Pancreas (tissue), 10 donors: Measurements from ENCODE around the gene STRN4. TPM values are rescaled to one million over a fixed set of nuclear protein-coding genes. Genes with fewer than 3 reads are reported as not detected.

Source experiments
- ATAC-seq, 4 donors: fragments of 200-7000 bp; cut with Tn5 transposase; one replicate each; pipeline versions ENCODE4 v1.8.0 to v1.9.1; 2020; ENCODE audit warnings: mild to moderate bottlenecking in 4 of 4, moderate library complexity in 4 of 4
- DNase-seq, 6 donors: peaks; one replicate each; pipeline ENCODE4 v3.0.0-alpha.2; 2020
- FAIRE-seq: peaks from 2 replicates; lab custom pipeline; 2012; peaks lifted over from hg19 to GRCh38; lab: Jason Lieb, UNC
- H3K27ac ChIP-seq, 4 donors: fragments of 200-600 bp; sonication (generic); 1 replicate in 3 of 4; 2 replicates in 1 of 4; pipeline versions ENCODE4 v1.5.0 to v1.8.0; 2020
- H3K27me3 ChIP-seq, 4 donors: fragments of 200-600 bp; one replicate each; pipeline ENCODE4 v1.8.0; 2021
- H3K36me3 ChIP-seq, 3 donors: fragments of 200-600 bp; sonication (generic) in 1 of 3; one replicate each; pipeline versions ENCODE4 v1.5.0 to v1.8.0; 2020 to 2021
- H3K4me1 ChIP-seq, 3 donors: fragments of 200-600 bp; one replicate each; pipeline ENCODE4 v1.8.0; 2021
- H3K4me3 ChIP-seq, 4 donors: fragments of 200-600 bp; sonication (generic) in 2 of 4; one replicate each; pipeline versions ENCODE4 v1.5.0 to v1.8.0; 2020 to 2021
- H3K9me3 ChIP-seq, 4 donors: fragments of 200-600 bp; one replicate each; pipeline ENCODE4 v1.8.0; 2021
- WGBS, 2 donors: extraction: QIAGEN DNeasy Blood & Tissue Kit; methylation state at CpG; one replicate each; pipeline ENCODE4 v1.1.7; 2013; 5-methylcytosine and 5-hydroxymethylcytosine counted together
- intact Hi-C, 3 donors: fragments of 100-400 bp; cut with DNase I; formaldehyde crosslinking; loops; one replicate each; pipeline versions ENCODE4 v1.11.1 to v1.14.2; 2022
- polyA plus RNA-seq, 2 donors: library from polyadenylated mRNA; stranded (reverse); fragments of 200-250 nt; gene quantifications; one replicate each; pipeline ENCODE4 v1.2.3, GENCODE V29; 2013
- total RNA-seq, 6 donors: library from RNA; stranded (reverse); fragmentation: NEBNext Ultra II Directional in 4 of 6; extraction: Animal tissue kit (Norgen Biotek cat#: 25700) in 4 of 6; gene quantifications; one replicate each; pipeline versions ENCODE4 v1.2.1 to v1.2.4, GENCODE V29; 2021 to 2023
- TF ChIP-seq, protein P1 (sequence below), 4 donors: fragments of 200-600 bp; sonication (generic) in 3 of 4; IDR thresholded peaks; one replicate each; pipeline versions ENCODE4 v1.5.0 to v1.8.0; 2021; ENCODE audit warnings: antibody characterized with exemption in 4 of 4
- donor health status: healthy with polysubstance abuse.
- donor health status: DM: no; HTN: no; CAD: no; lungs with moderate emphysema.
- donor health status: DM: no; HTN: no; CAD: no.
- donor health status: control.
- donor health status: control.
- donor health status: Bipolar disorder and iron deficiency.
- donor health status: DM: yes; HTN: yes; CAD: no.
- donor health status: DM: no; HTN: no; CAD: no.
- donor health status: DM: no; HTN: no; CAD: no.
- donor health status: DM: yes; HTN: yes; CAD: no.

Gene STRN4
- total and polyA plus RNA-seq, 8 donors: 26.4 to 48.0 (median 37.7) TPM

DNA sequence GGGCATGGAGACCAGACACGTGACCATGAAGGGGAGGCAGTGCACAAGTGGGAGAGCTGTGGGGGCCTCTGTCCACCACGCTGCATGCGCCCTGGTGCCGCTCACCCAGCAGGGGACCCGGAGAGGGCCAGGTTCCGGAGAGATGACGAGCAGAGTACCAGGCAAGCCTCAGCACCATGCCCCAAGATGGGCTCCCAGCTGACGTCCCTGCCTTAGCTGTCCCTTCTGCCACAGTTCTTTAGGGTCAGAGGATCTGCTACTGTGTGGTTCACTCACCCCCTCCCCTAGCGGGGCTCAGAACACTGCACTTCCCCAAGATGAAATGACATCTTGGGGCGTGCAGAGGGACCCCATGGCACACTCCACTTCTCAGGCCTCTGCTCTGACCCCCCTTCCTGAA is 19.7 kb downstream of the STRN4 start:
- no peaks in the 10 kb centered on the region for H3K9me3 ChIP-seq
- no peak overlapping the region for H3K4me3 ChIP-seq
- intact Hi-C loops: no loop called here
- WGBS, 2 donors: 87 to 92% methylated on average over 6 to 10 of the region's 10 CpGs
- FAIRE-seq: no peak
- H3K36me3 ChIP-seq: peaks cover 17 to 74% (median 37%) of the 10 kb centered on the region in 3 donors
- ATAC-seq: no peak
- no peak for DNase-seq
- TF ChIP-seq, protein P1, sequence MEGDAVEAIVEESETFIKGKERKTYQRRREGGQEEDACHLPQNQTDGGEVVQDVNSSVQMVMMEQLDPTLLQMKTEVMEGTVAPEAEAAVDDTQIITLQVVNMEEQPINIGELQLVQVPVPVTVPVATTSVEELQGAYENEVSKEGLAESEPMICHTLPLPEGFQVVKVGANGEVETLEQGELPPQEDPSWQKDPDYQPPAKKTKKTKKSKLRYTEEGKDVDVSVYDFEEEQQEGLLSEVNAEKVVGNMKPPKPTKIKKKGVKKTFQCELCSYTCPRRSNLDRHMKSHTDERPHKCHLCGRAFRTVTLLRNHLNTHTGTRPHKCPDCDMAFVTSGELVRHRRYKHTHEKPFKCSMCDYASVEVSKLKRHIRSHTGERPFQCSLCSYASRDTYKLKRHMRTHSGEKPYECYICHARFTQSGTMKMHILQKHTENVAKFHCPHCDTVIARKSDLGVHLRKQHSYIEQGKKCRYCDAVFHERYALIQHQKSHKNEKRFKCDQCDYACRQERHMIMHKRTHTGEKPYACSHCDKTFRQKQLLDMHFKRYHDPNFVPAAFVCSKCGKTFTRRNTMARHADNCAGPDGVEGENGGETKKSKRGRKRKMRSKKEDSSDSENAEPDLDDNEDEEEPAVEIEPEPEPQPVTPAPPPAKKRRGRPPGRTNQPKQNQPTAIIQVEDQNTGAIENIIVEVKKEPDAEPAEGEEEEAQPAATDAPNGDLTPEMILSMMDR (IDR thresholded peaks at IDR 0.05): no peak
- no peaks in the 10 kb centered on the region for H3K27me3 ChIP-seq
- no peaks in the 10 kb centered on the region for H3K4me1 ChIP-seq
- H3K27ac ChIP-seq: no peak overlapping the region

GRCh38 chr19:46725859-46726393 is 20.3 kb downstream of the STRN4 start:
- FAIRE-seq (no peak), ATAC-seq (no peak), DNase-seq (no peak)
- TF ChIP-seq, protein P1 (IDR thresholded peaks at IDR 0.05): no peak
- Histone ChIP-seq H3K4me3 (no peak overlapping the region), H3K9me3 (no peaks in the 10 kb centered on the region), H3K27ac (no peak overlapping the region), H3K36me3 (peaks cover 17 to 80% (median 41%) of the 10 kb centered on the region in 3 donors), H3K4me1 (no peaks in the 10 kb centered on the region), H3K27me3 (no peaks in the 10 kb centered on the region)
- intact Hi-C loops: no loop called here
- WGBS, 2 donors: 85 to 86% methylated on average over 9 of the region's 9 CpGs

- Histone ChIP-seq H3K9me3 (no peaks in the 10 kb centered on the region), H3K4me3 (no peak overlapping the region), H3K4me1 (no peaks in the 10 kb centered on the region), H3K27me3 (no peaks in the 10 kb centered on the region), H3K27ac (no peak overlapping the region), H3K36me3 (peaks cover 17 to 77% (median 45%) of the 10 kb centered on the region in 3 donors)
- TF ChIP-seq, protein P1 (IDR thresholded peaks at IDR 0.05): no peak
- ATAC-seq (no peak), DNase-seq (peak in 1 of 6 donors; percentile 61), FAIRE-seq (no peak)
- intact Hi-C loops: no loop called here
- WGBS, 2 donors: 93 to 94% methylated on average over 26 of the region's 26 CpGs
These were observed 21.0 kb downstream of the STRN4 start for GRCh38 chr19:46725036-46725820.

- Histone ChIP-seq H3K9me3 (no peaks in the 10 kb centered on the region), H3K36me3 (peaks cover 17 to 69% (median 47%) of the 10 kb centered on the region in 3 donors), H3K4me1 (no peaks in the 10 kb centered on the region), H3K27me3 (no peaks in the 10 kb centered on the region), H3K27ac (no peak overlapping the region), H3K4me3 (no peak overlapping the region)
- TF ChIP-seq, protein P1 (IDR thresholded peaks at IDR 0.05): no peak
- WGBS, 2 donors: 87 to 88% methylated on average over 20 of the region's 20 CpGs
- FAIRE-seq (no peak), DNase-seq (peak in 1 of 6 donors; percentile 57), ATAC-seq (no peak)
- intact Hi-C loops: no loop called here
These were observed 21.8 kb downstream of the STRN4 start for GRCh38 chr19:46724468-46724867.

GRCh38 chr19:46723471-46723870 is 22.8 kb downstream of the STRN4 start:
- Histone ChIP-seq H3K4me1 (no peaks in the 10 kb centered on the region), H3K27me3 (no peaks in the 10 kb centered on the region), H3K9me3 (no peaks in the 10 kb centered on the region), H3K27ac (no peak overlapping the region), H3K4me3 (no peak overlapping the region), H3K36me3 (peaks cover 17 to 65% (median 47%) of the 10 kb centered on the region in 3 donors)
- FAIRE-seq (no peak), ATAC-seq (no peak), DNase-seq (peak in 1 of 6 donors; percentile 23)
- intact Hi-C loops: no loop called here
- TF ChIP-seq, protein P1 (IDR thresholded peaks at IDR 0.05): no peak
- 93 to 96% methylated on average over 6 of the region's 6 CpGs for whole genome bisulfite sequencing, 2 donors
